ENCODE results near the gene IGF2R.
"Not testable (repeated sequence)": the region's sequence is repeated elsewhere in the genome, so short reads cannot be mapped to it uniquely, and the experiment has no call there.

IGF2R gene

DNA sequence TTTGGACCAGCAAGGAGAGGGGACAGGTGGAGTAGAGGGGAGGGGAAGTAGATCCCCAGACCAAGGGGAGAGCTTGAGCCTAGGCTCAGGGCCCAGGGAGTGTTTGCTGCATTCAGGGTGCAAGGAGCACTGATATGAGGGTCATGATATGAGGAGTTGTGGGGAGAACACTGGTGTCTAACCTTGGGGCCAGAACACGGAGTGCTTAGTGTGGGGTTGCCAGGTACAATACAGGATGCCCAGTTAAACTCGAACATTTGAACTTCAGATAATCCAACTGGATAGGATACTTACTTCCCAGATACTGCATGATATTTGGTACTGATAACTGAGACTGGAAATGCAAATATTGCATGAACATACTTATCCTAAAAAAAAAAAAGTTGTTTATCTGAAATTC lies 155.1 kb downstream of the IGF2R start:
- DNase-seq (ENCODE audit: low spot score), result no peak

DNA sequence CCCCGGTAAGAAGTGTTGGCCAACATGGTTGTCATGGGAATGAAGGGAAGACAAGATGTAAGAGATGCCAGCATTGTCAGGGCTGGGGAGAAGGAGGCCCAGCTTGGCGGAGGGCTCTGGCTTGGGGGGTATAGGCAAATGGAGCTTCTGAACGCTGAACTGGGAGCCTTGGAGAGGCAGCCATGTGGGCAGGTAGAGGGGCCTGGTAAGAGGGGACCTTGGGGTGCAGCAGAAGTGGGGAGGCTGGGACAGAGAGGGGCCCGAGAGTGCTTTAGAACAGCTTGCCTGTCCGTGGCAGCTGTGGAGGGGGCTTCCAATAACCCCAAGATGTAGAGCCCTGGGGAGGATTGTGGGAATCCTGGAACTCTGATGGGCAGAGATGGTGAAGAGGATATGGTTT lies 155.7 kb downstream of the IGF2R start:
- no peak for DNase-seq (ENCODE audit: low spot score)

DNA sequence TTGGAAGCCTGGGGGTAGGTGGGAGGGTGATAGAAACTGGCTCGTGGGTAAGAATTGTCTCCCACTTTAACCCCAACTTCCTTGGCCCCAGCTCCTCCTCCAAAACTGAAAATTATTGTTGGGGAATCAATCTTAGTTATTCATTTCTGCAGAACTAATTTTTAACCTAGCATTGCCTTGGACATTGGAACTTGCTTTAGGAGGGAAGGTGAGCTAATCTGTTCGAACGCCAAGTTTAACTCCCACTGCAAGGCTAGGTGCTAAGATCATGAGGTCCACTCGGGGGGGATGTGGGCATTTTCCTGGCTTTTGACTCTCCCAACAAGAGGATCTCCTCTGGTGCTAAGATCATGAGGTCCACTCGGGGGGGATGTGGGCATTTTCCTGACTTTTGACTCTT lies 156.2 kb downstream of the IGF2R start:
- not testable (repeated sequence) for DNase-seq (ENCODE audit: low spot score)

DNA sequence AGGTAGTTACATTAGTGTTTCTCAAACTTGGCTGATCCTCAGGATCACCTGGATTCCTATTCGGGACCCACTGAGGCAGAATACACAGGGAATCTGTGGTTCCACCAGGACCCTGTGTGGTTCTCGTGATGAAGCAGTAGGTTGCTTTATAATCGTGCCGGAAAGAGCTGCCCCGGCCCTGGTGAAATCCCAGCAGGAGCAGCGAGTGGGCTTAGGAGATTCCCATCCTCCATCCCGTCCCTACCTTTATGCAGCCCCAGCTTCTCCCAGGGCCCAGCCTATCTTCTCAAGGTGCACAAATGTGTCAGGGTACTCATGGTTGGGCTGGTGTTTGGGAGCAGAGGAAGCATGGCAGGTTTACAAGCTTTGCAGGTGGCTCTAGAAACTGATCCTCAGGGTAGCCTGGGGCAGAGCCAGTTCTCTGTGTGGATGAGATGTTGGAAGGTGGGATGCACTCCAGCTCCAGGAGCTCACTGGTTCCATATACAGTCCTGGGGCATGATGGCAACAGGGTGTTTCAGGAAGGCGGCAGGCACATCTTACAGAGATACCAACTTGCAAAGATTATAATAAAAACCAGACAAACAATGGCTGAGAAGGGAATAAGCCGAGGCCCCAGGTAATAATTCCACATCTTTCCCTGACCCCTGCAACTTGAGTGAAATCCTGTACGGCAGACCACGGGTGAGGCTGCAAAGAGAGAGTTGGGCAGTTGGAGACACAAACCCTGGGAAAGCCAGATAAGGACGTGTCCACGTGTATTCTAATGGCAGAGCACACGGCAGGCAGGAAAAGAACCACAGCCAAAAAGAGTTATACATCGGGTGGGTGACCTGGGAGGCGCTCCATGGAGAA lies 158.6 kb downstream of the IGF2R start:
- no peak for DNase-seq (ENCODE audit: low spot score)

DNA sequence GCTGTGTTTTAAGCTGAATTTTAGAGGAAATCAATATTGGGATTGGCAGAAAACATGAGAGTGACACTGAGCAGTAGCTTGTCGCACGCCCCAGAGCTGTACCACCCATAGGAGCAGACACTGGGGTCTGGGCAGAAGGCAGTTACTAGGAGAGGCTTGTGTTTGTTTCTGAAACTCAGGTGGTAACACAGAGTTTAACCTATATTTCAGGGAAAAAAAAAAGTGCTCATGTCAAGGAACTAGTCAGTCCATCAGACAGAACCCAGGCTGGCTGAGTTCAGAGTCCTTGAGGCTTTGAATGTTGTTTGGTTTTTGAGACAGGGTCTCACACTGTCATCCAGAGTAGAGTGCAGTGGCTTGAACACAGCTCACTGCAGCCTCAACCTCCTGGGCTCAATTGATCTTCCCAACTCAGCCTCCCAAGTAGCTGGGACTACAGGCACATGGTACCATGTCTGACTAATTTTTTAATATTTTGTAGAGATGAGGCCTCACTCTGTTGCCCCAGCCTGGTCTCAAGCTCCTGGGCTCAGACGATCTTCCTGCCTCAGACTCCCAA lies 159.3 kb downstream of the IGF2R start:
- no peak for DNase-seq (ENCODE audit: low spot score)

DNA sequence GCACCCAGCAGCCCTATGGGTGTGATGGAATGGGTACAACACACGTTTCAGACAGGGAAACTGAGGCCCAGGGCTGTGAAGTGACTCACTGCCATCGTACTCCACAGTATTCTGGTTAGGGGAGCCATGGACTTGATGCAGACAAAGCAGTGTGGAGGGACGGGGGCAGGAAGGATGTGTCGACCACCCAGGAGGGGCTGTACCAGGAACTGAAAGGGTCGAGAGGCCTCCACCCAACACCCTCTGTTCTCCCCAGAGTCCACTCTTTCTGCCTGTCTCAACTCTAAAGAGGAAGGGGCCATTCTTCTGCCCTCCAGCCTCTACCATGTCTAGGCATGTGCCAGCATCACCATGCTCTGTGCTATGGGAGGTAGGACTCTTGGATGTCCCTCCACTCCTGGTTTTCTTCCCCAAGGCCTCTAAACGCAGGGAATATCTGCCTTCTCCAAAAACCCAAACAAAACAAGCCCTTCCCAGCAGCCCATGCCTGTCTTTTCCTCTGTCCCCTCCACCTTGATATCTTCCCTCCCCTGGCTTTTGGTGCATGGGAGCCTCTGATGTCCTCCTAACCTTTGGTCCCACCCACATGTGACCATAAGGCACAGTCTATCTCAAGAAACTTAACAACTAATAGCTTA lies 160.1 kb downstream of the IGF2R start:
- DNase-seq (ENCODE audit: low spot score), result no peak

DNA sequence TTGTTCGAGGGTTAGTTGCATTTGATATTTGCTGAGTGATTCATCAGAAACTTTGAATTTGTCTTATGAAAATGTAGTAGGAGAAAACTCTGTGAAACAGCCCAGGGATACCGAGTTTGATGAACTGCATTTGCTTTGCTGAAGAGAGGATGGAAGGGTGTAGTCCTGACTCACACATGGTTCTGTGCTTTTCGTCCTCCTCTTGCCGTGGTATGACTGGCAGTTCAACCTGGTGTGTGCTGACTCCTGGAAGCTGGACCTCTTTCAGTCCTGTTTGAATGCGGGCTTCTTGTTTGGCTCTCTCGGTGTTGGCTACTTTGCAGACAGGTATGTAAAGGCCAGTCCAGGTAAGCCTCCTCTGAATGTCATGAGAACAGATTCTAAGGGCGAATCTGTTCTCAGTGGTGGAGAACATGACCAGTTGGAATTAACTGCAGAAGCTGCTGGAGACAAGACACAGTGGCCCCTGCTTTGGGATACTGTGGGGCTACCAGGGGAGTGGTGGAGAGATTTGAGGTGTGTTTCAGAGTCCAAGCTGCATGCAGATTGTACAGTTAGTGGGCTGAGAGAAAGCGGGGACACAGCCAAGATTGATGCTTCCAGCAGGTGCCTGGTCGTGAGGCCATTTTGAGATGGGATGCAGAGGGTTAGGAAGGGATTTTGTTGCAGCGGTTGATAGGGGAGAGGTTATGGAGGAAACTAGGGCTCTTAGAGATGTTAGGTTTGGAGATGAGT lies 161.2 kb downstream of the IGF2R start:
- no peak for DNase-seq (ENCODE audit: low spot score)

DNA sequence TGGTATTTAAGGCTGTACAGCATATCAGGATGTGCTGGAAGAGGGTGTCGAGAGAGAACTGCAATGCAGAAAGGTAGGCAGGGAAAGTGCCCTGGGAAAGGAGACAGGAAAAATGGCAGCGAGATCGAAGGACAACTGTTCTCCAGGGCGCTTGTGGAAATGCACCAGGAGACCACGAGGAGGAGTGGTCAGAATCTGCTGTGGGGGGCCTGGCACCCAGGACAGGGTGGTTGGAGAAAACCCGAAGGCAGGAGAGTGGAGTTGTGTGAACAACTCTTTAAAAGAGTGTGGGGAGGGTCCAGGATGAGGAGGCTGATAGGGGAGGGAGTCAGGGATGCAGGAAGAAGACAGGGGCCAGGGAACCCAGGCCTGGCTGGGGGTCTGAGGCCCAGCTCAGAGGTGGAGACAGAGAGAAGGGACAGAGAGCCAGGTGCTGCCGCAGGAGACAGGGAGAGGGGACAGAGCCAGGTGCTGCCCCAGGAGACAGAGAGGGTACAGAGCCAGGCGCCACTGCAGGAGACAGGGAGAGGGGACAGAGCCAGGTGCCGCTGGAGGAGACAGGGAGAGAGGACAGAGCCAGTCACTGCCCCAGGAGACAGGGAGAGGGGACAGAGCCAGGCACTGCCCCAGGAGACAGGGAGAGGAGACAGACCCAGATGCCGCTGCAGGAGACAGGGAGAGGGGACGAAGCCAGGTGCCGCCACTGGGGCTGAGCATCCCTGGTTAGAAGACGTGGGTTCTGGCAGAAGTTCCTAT lies 162.0 kb downstream of the IGF2R start:
- no peak for DNase-seq (ENCODE audit: low spot score)

DNA sequence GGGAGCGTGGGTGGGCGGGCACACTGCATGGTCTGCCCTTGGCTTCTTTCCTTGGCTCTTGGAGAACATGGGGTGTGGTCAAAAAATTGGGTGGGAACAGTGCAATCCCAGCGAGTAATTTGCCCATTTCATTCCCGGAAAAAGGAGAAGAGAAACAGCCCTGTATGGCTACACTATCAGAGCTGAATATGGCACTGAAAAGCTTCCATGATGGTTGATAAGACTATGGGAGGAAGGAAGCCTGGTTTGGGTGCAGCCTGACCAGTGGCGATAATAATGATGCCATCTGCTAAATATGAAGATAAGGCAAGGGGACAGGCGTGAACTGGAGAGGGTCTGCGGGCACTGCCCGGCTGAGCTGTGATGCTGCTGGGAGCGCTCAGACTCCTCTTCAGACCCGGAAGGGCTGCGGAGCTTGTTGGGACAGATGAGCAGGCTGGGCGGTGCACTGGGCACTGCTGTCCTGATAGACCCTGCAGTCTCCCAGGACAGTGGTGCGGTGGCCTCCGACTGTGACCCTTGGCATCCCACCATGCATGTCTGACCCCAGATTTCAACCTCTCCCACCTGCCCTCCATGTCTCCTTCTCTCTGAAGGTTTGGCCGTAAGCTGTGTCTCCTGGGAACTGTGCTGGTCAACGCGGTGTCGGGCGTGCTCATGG lies 162.9 kb downstream of the IGF2R start:
- no peak for DNase-seq (ENCODE audit: low spot score)

DNA sequence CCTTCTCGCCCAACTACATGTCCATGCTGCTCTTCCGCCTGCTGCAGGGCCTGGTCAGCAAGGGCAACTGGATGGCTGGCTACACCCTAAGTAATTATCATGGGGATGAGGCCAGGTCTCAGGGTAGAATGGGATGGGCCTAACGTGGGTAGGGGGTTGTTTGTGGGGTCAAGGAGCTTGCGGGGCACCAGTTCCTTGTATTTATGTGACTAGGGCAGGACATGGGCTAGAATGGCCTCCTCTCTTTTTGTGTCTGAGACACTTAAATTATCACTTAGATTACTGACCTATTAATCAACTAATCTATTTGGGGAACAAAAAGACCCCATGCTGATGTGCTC lies 163.4 kb downstream of the IGF2R start:
- no peak for DNase-seq (ENCODE audit: low spot score)

DNA sequence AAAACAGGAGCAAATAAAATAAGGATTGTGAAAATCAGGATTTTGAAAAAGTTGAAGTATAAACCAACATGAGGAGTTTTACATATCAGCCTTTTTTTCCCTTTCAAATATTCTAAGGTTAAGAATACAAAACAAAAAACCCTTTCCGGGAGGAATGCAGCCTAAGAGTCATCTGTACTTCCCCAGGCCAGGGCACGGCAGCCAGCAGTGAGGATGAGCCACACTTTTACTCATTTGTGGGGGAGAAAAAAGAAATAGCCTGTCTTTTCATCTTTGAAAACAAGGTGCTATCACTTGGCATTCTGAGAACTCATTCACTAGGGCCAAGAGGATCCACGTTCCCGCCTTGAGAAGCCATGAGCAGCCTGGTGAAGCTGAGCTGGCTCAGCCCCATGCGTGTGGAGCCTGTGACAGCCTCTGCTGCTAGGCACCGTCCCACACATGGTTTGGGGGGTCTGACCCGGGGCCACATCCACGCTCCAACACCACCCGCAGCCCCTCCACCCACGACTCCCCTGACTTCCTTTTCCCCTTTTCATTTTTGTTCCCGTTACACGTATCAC lies 164.0 kb downstream of the IGF2R start:
- no peak for DNase-seq (ENCODE audit: low spot score)

DNA sequence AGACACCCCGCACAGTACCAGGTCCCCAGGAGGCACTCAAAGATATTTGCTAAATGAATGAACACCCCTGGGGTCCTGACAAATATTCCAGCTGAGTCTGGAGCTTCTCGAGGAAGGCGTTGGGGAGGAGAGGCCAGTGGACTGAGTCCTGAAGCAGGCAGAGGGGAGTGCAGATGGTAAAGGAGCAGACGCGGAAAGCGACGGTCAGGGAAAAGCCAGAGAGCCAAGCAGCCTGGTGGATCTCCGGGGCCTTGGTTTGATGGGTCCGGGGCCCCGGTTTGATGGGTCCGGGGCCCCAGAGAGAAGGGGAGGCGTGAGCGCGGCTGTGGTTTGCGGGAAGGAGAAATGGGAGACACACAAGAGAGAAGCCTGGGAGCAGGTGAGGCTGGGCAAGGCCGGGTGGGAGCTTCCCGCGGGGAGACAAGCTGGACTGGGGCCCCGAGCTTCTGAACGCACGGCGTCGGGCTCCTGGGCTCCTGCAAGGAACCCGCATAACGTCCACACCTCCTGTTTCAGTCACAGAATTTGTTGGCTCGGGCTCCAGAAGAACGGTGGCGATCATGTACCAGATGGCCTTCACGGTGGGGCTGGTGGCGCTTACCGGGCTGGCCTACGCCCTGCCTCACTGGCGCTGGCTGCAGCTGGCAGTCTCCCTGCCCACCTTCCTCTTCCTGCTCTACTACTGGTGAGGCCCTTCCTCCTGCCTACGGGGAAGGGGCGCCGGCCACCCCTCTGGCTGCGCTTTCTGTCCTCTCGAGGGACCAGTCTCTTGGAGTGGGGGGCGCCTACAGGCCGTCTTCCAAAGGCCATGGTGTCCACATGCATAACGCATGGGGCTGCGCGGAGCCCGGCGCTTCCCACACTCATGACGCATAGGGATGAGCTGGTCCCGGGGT lies 164.8 kb downstream of the IGF2R start:
- no peak for DNase-seq (ENCODE audit: low spot score)

DNA sequence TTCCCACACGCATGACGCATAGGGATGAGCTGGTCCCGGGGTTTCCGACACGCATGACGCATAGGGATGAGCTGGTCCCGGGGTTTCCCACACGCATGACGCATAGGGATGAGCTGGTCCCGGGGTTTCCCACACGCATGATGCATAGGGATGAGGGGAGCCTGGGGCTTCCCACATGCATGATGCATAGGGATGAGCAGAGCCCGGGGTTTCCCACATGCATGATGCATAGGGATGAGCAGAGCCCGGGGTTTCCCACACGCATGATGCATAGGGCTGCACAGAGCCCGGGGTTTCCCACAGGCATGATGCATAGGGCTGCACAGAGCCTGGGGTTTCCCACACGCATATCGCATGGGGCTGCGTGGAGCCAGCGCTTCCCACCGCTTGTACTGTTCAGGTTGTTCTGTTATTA lies 165.5 kb downstream of the IGF2R start:
- not testable (repeated sequence) for DNase-seq (ENCODE audit: low spot score)

DNA sequence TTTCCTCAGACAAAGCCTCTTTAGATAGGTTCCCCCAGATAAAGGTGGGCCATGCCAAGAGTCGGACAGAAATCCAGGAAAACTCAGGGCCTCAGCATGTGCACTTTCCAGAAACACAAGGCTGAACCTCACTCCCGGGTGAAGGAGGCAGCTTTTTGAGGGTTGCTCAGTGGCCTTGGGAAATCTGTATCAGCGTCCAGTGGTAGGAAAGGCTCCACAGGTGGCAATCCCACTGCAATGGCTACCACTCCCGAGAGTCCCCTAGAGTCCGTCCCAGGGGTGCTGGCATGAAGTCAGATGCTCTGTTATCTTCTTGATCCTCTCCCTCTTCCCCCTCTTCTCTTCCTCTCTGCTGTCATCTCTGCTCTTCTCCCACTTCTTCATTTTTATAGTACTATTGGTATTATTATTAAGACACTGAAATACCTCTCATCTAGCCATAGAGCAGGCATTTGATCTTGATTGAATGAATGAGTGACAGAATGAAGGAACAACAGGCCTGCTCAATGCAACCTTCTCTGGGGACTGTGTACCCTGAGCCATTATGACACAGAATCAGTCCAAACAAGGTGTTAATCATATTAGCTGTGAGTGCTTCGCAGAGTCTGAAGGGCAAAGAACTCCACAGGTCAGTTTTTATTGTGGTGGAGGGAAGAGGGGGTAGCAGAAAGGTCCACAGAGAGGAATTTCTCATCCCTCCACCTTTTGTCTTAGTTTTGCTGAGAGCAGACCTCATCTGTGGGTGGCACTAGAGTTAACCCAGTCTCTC lies 166.1 kb downstream of the IGF2R start:
- no peak for DNase-seq (ENCODE audit: low spot score)

DNA sequence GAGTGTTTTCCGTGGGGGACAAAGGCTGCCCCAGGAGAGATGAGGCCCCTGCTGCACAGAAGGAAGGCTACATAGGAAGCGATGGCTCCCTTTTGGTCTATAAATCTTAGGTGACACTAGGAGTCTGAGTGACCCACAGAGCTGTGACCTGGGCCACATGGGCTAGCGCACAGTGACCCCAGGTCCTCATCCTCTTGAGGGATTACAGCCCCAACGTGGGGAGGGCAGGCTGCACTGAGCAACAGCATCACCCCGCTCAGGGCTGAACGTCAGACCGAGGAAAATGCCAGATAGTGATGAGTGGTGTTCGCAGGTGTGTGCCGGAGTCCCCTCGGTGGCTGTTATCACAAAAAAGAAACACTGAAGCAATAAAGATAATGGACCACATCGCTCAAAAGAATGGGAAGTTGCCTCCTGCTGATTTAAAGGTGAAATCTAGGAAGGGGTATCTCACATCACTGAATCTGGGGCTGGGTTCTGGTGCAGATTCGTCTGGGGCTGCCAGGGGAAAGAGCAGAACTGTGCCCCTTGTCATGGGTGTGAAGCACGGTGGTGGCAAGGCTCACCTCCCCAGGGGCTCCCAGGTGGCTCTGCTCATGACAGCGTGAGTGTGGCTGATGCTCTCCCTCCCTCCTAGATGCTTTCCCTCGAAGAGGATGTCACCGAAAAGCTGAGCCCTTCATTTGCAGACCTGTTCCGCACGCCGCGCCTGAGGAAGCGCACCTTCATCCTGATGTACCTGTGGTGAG lies 167.2 kb downstream of the IGF2R start:
- no peak for DNase-seq (ENCODE audit: low spot score)

DNA sequence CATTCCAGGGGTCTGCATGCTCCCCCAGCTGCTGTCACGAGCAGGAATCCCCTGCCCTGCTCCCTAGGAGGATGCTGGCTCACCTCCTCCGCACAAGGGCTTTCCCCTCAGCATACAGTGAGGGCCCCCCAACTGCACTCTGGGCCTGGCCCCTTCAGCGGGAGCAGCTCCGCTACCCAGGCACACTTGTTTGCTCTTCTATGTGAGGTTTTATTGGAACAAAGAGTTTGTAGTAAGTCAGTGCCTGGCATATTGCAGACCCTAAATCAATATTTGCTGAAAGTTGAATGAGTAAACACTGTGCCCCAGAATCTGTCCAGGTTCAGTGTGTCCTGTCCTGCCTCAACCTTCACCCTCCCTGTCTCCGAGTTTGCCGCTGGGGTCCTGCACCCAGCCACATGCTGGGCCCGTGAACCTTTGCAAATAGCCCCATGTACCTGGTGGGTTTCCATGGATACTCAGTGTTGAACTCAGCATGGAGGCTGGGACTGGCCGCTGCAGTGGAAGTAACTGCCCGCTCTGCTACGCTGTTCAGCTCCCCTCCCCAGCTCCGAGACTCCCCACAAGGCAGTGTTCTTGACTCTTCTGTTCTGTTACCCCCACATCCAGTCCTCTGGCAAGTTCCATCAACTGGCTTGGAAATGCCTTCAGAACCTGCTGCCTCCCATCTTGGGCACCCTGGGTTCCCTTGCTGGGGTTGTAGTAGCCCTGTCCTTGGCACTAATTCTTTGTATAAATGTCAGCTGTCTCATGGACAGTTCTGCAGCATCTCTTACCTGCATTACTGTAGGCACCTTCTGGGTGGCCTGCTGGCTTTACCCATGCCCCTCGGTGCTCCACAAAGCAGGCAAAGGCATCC lies 168.5 kb downstream of the IGF2R start:
- DNase-seq (ENCODE audit: low spot score), result no peak

DNA sequence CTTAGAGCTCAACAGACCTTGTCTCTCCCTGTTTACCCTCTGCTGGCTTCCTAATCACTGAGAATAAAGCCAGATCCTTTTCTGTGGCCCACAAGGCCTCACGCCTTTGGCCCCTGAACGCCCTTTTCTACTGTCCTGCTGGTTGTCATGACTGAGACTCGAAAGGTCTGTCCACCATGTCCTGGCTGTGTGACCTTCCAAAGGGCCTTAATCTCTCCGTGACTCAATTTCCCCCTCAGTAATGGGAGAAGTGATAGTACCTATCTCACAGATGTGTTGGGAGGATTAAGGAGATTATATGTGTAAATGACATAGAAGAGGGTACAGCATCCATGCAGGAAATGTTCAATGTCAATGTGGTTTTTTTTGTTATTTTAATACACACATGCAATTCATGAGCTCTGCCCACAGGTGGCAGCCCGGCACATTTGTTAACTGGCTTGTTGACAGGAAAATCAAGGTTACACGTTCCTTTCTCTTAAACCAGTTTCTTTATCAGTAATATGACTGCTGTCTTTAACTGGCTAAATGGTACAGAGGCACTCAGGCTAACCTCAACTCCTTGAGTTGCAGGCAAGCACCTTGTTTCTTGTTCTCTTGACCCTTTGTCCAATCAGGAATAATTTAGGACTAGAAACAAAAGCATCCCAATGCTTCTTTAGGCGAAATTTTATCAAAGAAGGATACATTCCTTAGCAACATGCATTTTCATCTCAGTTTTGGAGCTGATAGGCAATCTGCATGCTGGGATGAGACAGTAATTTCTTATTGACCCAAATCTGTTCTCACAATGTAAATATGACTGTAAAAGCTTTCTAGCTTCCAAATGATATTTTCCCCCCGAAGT lies 169.3 kb downstream of the IGF2R start:
- DNase-seq (ENCODE audit: low spot score), result peak; percentile 55
